Gastrocnemius medialis (tissue), 4 donors: ENCODE results near the gene SYPL2.

Experiments
- CTCF ChIP-seq, 5 experiments: fragments of 450-650 bp in 3 of 5; fragments of 200-600 bp in 2 of 5; sonication (generic) in 2 of 5; IDR thresholded peaks in 4 of 5; conservative IDR thresholded peaks in 1 of 5; 1 replicate in 4 of 5; 2 replicates in 1 of 5; pipeline ENCODE4 v1.5.1; 2016 to 2019; ENCODE audit warnings: antibody characterized with exemption in 5 of 5, mild to moderate bottlenecking in 3 of 5, moderate library complexity in 3 of 5
- POLR2A ChIP-seq, 2 donors: fragments of 450-650 bp; IDR thresholded peaks; one replicate each; pipeline ENCODE4 v1.6.1; 2017; ENCODE audit warnings: antibody characterized with exemption in 2 of 2, mild to moderate bottlenecking in 2 of 2, moderate library complexity in 2 of 2

GRCh38 chr1:109517337-109517736 is 51.0 kb downstream of the SYPL2 start:
- TF ChIP-seq POLR2A (IDR thresholded peaks at IDR 0.05) (no peak), CTCF (IDR thresholded peaks at IDR 0.05 in 4 of 5, conservative IDR thresholded peaks at IDR 0.05 in 1 of 5) (no peak)
